CD14-positive monocyte (primary cell): ENCODE data around the gene TOR4A. TPM values are rescaled to one million over a fixed set of nuclear protein-coding genes. Genes with fewer than 3 reads are reported as not detected.

ENCODE experiments used
- DNase-seq, 3 donors: peaks; one replicate each; pipeline ENCODE4 v3.0.0-alpha.2; 2011 to 2022
- H2AFZ ChIP-seq: 2 replicates; pipeline ENCODE4 v1.6.0; 2012; ENCODE audit warnings: mild to moderate bottlenecking, low read depth, low read length, inconsistent platforms; ENCODE audit not compliant: insufficient read depth, poor library complexity, severe bottlenecking
- H3K27ac ChIP-seq, 2 donors: 1 replicate in 1 of 2; 2 replicates in 1 of 2; pipeline ENCODE4 v1.5.1; 2012 to 2013; ENCODE audit warnings: low read length in 2 of 2, control low read depth in 1 of 2, inconsistent platforms in 1 of 2, low read depth in 1 of 2, mild to moderate bottlenecking in 1 of 2
- H3K27me3 ChIP-seq, 2 donors: one replicate each; pipeline versions ENCODE4 v1.6.0 to v1.6.1; 2011 to 2013; ENCODE audit warnings: low read length in 2 of 2; ENCODE audit not compliant: control insufficient read depth in 2 of 2, insufficient read depth in 2 of 2
- H3K36me3 ChIP-seq, 2 donors: replicated peaks in 1 of 2; 1 replicate in 1 of 2; 2 replicates in 1 of 2; pipeline versions ENCODE4 v1.5.1 to v1.6.1; 2012 to 2013; ENCODE audit warnings: low read length in 2 of 2, control low read depth in 1 of 2, inconsistent platforms in 1 of 2, mild to moderate bottlenecking in 1 of 2; ENCODE audit not compliant: insufficient read depth in 2 of 2, control insufficient read depth in 1 of 2
- H3K4me1 ChIP-seq, 2 donors: 1 replicate in 1 of 2; 2 replicates in 1 of 2; pipeline versions ENCODE4 v1.5.1 to v1.6.1; 2012 to 2013; ENCODE audit warnings: low read length in 2 of 2, control low read depth in 1 of 2, inconsistent platforms in 1 of 2, mild to moderate bottlenecking in 1 of 2, moderate library complexity in 1 of 2; ENCODE audit not compliant: insufficient read depth in 2 of 2, control insufficient read depth in 1 of 2
- H3K4me2 ChIP-seq: replicated peaks from 2 replicates; pipeline ENCODE3; 2012; ENCODE audit warnings: low read length, moderate library complexity, mild to moderate bottlenecking; ENCODE audit not compliant: poor library complexity, severe bottlenecking; ENCODE audit errors: extremely low read depth
- H3K4me3 ChIP-seq, 3 experiments: fragments of 200-600 bp in 1 of 3; sonication (generic) in 1 of 3; replicated peaks in 1 of 3; 1 replicate in 2 of 3; 2 replicates in 1 of 3; pipeline ENCODE4 v1.5.1; 2011 to 2013; ENCODE audit warnings: low read length in 3 of 3, mild to moderate bottlenecking in 3 of 3, control low read depth in 2 of 3, low read depth in 2 of 3, inconsistent platforms in 1 of 3, moderate library complexity in 1 of 3
- H3K79me2 ChIP-seq: 2 replicates; pipeline ENCODE4 v1.6.0; 2012; ENCODE audit warnings: mild to moderate bottlenecking, control low read depth, inconsistent platforms, low read length, moderate library complexity; ENCODE audit not compliant: insufficient read depth
- H3K9ac ChIP-seq: 2 replicates; pipeline ENCODE4 v1.6.0; 2017; ENCODE audit warnings: low read length, mild to moderate bottlenecking; ENCODE audit not compliant: insufficient read depth, poor library complexity, severe bottlenecking
- H3K9me3 ChIP-seq, 2 donors: replicated peaks in 1 of 2; 1 replicate in 1 of 2; 2 replicates in 1 of 2; pipeline versions ENCODE4 v1.5.1 to v1.6.1; 2012 to 2013; ENCODE audit warnings: low read length in 2 of 2, control low read depth in 1 of 2; ENCODE audit not compliant: control insufficient read depth in 1 of 2, insufficient read depth in 1 of 2
- H4K20me1 ChIP-seq: 2 replicates; pipeline ENCODE4 v1.6.0; 2012; ENCODE audit warnings: mild to moderate bottlenecking, low read length, control low read depth, moderate library complexity; ENCODE audit not compliant: insufficient read depth
- H3K27ac Mint-ChIP-seq, 7 donors: one replicate each; pipeline ENCODE4 v1.8.0; 2020; ENCODE audit warnings: mild to moderate bottlenecking in 7 of 7, mixed read lengths in 7 of 7, moderate library complexity in 6 of 7, inconsistent platforms in 2 of 7
- H3K27me3 Mint-ChIP-seq, 3 donors: one replicate each; pipeline ENCODE4 v1.8.0; 2021 to 2022; ENCODE audit warnings: low read depth in 3 of 3, mild to moderate bottlenecking in 3 of 3, mixed read lengths in 3 of 3, moderate library complexity in 3 of 3, inconsistent platforms in 1 of 3
- H3K36me3 Mint-ChIP-seq, 2 donors: one replicate each; pipeline ENCODE4 v1.8.0; 2020; ENCODE audit warnings: mixed read lengths in 2 of 2, inconsistent platforms in 1 of 2, mild to moderate bottlenecking in 1 of 2
- H3K4me1 Mint-ChIP-seq: one replicate; pipeline ENCODE4 v1.8.0; 2020; ENCODE audit warnings: mild to moderate bottlenecking, mixed read lengths
- H3K4me3 Mint-ChIP-seq, 2 donors: one replicate each; pipeline ENCODE4 v1.8.0; 2020; ENCODE audit warnings: mild to moderate bottlenecking in 2 of 2, mixed read lengths in 2 of 2, moderate library complexity in 1 of 2
- H3K9me3 Mint-ChIP-seq, 7 donors: one replicate each; pipeline ENCODE4 v1.8.0; 2020 to 2022; ENCODE audit warnings: mixed read lengths in 7 of 7, mild to moderate bottlenecking in 6 of 7, moderate library complexity in 6 of 7, inconsistent platforms in 2 of 7
- CTCF ChIP-seq: fragments of 200-600 bp; IDR thresholded peaks from one replicate; pipeline ENCODE4 v1.8.0; 2022; ENCODE audit warnings: antibody characterized with exemption, mild to moderate bottlenecking
- WGBS: methylation state at CpG from one replicate; pipeline ENCODE4 v1.1.5; 2013; ENCODE audit warnings: missing lambda C conversion rate; ENCODE audit not compliant: insufficient coverage; 5-methylcytosine and 5-hydroxymethylcytosine counted together
- intact Hi-C, 2 donors: fragments of 100-400 bp; cut with micrococcal nuclease; formaldehyde crosslinking; loops; one replicate each; pipeline versions ENCODE4 v1.15.0 to v1.15.1; 2023
- polyA plus RNA-seq, 3 donors: library from polyadenylated mRNA; depleted of rRNA in 1 of 3; unstranded in 2 of 3; stranded (reverse) in 1 of 3; fragments of 300-500 nt in 2 of 3; fragments of >200 nt in 1 of 3; fragmentation: Illumina TruSeq in 2 of 3; gene quantifications; 1 replicate in 2 of 3; 2 replicates in 1 of 3; pipeline ENCODE4 v1.2.3, GENCODE V29; 2012 to 2021

TOR4A gene
- polyA plus RNA-seq, 3 donors, result 13.7 to 17.6 (median 15.4) TPM

GRCh38 chr9:137315581-137316011, 38.1 kb downstream of the TOR4A start:
- no peaks in the 10 kb centered on the region for H3K9me3 Mint-ChIP-seq
- H3K4me1 ChIP-seq, result peaks cover 10 to 17% of the 10 kb centered on the region in 2 donors
- no peaks in the 10 kb centered on the region for H3K9me3 ChIP-seq
- peak overlapping the region; percentile 70 for H3K4me2 ChIP-seq
- no peak overlapping the region for H3K4me3 Mint-ChIP-seq
- peaks cover 2 to 19% (median 4%) of the 10 kb centered on the region in 3 donors for H3K27me3 Mint-ChIP-seq
- no peak overlapping the region for H3K9ac ChIP-seq
- H3K36me3 Mint-ChIP-seq, result no peaks in the 10 kb centered on the region
- DNase-seq, result no peak
- no peak overlapping the region for H3K27ac ChIP-seq
- H4K20me1 ChIP-seq, result no peaks in the 10 kb centered on the region
- H2AFZ ChIP-seq, result no peak overlapping the region
- peaks cover 3% of the 10 kb centered on the region for H3K4me1 Mint-ChIP-seq
- no peaks in the 10 kb centered on the region for H3K79me2 ChIP-seq
- H3K27ac Mint-ChIP-seq, result no peak overlapping the region
- TF ChIP-seq CTCF, result no peak
- no peaks in the 10 kb centered on the region for H3K36me3 ChIP-seq
- H3K4me3 ChIP-seq, result no peak overlapping the region
- H3K27me3 ChIP-seq, result peaks cover 0 to 20% of the 10 kb centered on the region in 2 donors
- intact Hi-C loops, result no loop called here
- WGBS, result 50% methylated on average over 11 of the region's 18 CpGs

- H3K4me1 ChIP-seq, result peaks cover 17 to 24% of the 10 kb centered on the region in 2 donors
- no peaks in the 10 kb centered on the region for H3K36me3 ChIP-seq
- H3K4me3 Mint-ChIP-seq, result peak overlapping the region in 1 of 2 donors; percentile 67
- no peak for TF ChIP-seq CTCF
- no peaks in the 10 kb centered on the region for H3K36me3 Mint-ChIP-seq
- H3K4me3 ChIP-seq, result peak overlapping the region in 1 of 3 experiments; percentile 59
- H3K27ac Mint-ChIP-seq, result no peak overlapping the region
- peak in 1 of 3 donors; percentile 19 for DNase-seq
- no peaks in the 10 kb centered on the region for H3K79me2 ChIP-seq
- no peaks in the 10 kb centered on the region for H3K9me3 ChIP-seq
- H4K20me1 ChIP-seq, result no peaks in the 10 kb centered on the region
- H3K27ac ChIP-seq, result no peak overlapping the region
- WGBS, result 3% methylated on average over 67 of the region's 83 CpGs
- H3K4me2 ChIP-seq, result peak overlapping the region; percentile 70
- H3K27me3 Mint-ChIP-seq, result peaks cover 2 to 19% (median 4%) of the 10 kb centered on the region in 3 donors
- peaks cover 0 to 20% of the 10 kb centered on the region in 2 donors for H3K27me3 ChIP-seq
- H2AFZ ChIP-seq, result peak overlapping the region; percentile 61
- H3K4me1 Mint-ChIP-seq, result peaks cover 5% of the 10 kb centered on the region
- no peaks in the 10 kb centered on the region for H3K9me3 Mint-ChIP-seq
- peak overlapping the region; percentile 53 for H3K9ac ChIP-seq
- intact Hi-C loops, result no loop called here
Measured at GRCh38 chr9:137316012-137316981, 38.8 kb downstream of the TOR4A start.
